KMS-11 (cell line): ENCODE measurements around the gene PRKAR2A.
"Not testable (repeated sequence)": the region's sequence is repeated elsewhere in the genome, so short reads cannot be mapped to it uniquely, and the experiment has no call there.

Source experiments
- H2AFZ ChIP-seq: fragments of 200-600 bp; sonication (generic); 2 replicates; pipeline ENCODE4 v1.6.1; 2016; ENCODE audit warnings: antibody characterized with exemption, mixed run types, low read depth
- H3K27ac ChIP-seq: fragments of 200-600 bp; sonication (generic); 2 replicates; pipeline ENCODE4 v1.6.1; 2016; ENCODE audit warnings: mild to moderate bottlenecking, mixed run types
- H3K27me3 ChIP-seq: fragments of 200-600 bp; sonication (generic); 2 replicates; pipeline ENCODE4 v1.6.1; 2017; ENCODE audit warnings: mild to moderate bottlenecking, low read depth, mixed run types, moderate library complexity; ENCODE audit not compliant: insufficient read depth
- H3K36me3 ChIP-seq: fragments of 200-600 bp; sonication (generic); 2 replicates; pipeline ENCODE4 v1.6.1; 2017; ENCODE audit warnings: mild to moderate bottlenecking, mixed run types; ENCODE audit not compliant: insufficient read depth
- H3K4me1 ChIP-seq: fragments of 200-600 bp; sonication (generic); 2 replicates; pipeline ENCODE4 v1.6.1; 2016; ENCODE audit warnings: mild to moderate bottlenecking, low read depth, mixed run types; ENCODE audit not compliant: poor library complexity, severe bottlenecking
- H3K4me2 ChIP-seq: fragments of 200-600 bp; sonication (generic); 2 replicates; pipeline ENCODE4 v1.7.0; 2016; ENCODE audit warnings: mild to moderate bottlenecking, mixed run types
- H3K4me3 ChIP-seq: fragments of 200-600 bp; sonication (generic); IDR thresholded peaks from 2 replicates; pipeline ENCODE4 v1.6.1; 2017; ENCODE audit warnings: low read depth, low read length, mixed read lengths; ENCODE audit not compliant: insufficient read depth
- H3K79me2 ChIP-seq: fragments of 200-600 bp; sonication (generic); 2 replicates; pipeline ENCODE4 v1.6.1; 2016; ENCODE audit warnings: low read depth, mixed run types; ENCODE audit not compliant: insufficient read depth
- H3K9ac ChIP-seq: fragments of 200-600 bp; sonication (generic); 2 replicates; pipeline ENCODE4 v1.6.1; 2016; ENCODE audit warnings: mild to moderate bottlenecking, mixed run types
- H4K20me1 ChIP-seq: fragments of 200-600 bp; sonication (generic); 2 replicates; pipeline ENCODE4 v1.6.1; 2016; ENCODE audit warnings: mild to moderate bottlenecking, mixed run types; ENCODE audit not compliant: insufficient read depth
- TF ChIP-seq, protein P1 (sequence below): fragments of 200-600 bp; sonication (generic); conservative IDR thresholded peaks from 2 replicates; pipeline ENCODE4 v1.6.1; 2017; ENCODE audit warnings: low read depth, mild to moderate bottlenecking, antibody characterized with exemption, low read length, moderate library complexity, mixed read lengths

PRKAR2A gene

GRCh38 chr3:48784426-48785120 lies 63.1 kb downstream of the PRKAR2A start:
- Histone ChIP-seq H3K4me1 (no peaks in the 10 kb centered on the region), H3K27ac (no peak overlapping the region), H3K4me3 (no peak overlapping the region), H4K20me1 (no peaks in the 10 kb centered on the region), H3K4me2 (no peak overlapping the region), H2AFZ (no peak overlapping the region), H3K79me2 (no peaks in the 10 kb centered on the region), H3K36me3 (no peaks in the 10 kb centered on the region), H3K27me3 (no peaks in the 10 kb centered on the region), H3K9ac (no peak overlapping the region)
- TF ChIP-seq, protein P1, sequence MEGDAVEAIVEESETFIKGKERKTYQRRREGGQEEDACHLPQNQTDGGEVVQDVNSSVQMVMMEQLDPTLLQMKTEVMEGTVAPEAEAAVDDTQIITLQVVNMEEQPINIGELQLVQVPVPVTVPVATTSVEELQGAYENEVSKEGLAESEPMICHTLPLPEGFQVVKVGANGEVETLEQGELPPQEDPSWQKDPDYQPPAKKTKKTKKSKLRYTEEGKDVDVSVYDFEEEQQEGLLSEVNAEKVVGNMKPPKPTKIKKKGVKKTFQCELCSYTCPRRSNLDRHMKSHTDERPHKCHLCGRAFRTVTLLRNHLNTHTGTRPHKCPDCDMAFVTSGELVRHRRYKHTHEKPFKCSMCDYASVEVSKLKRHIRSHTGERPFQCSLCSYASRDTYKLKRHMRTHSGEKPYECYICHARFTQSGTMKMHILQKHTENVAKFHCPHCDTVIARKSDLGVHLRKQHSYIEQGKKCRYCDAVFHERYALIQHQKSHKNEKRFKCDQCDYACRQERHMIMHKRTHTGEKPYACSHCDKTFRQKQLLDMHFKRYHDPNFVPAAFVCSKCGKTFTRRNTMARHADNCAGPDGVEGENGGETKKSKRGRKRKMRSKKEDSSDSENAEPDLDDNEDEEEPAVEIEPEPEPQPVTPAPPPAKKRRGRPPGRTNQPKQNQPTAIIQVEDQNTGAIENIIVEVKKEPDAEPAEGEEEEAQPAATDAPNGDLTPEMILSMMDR, result no peak

DNA sequence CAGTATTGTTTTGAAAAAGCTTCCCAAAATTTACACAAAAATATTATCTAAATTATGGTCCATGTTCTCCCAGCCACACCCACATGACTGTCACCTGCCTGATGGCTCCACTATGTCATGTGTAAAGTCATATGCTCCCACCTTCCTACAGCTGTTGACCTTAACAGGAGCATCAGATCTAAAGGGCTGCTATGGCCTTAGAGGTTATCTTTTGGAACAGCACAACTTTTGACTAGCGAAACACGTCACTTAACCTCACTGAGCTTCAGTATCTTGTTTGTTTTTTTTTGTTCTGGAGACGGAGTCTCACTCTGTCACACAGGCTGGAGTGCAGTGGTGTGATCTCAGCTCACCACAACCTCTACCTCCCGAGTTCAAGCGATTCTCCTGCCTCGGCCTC lies 64.4 kb downstream of the PRKAR2A start:
- no peaks in the 10 kb centered on the region for H3K27me3 ChIP-seq
- H2AFZ ChIP-seq, result no peak overlapping the region
- no peaks in the 10 kb centered on the region for H3K36me3 ChIP-seq
- H3K4me2 ChIP-seq, result no peak overlapping the region
- H3K4me1 ChIP-seq, result no peaks in the 10 kb centered on the region
- no peak overlapping the region for H3K9ac ChIP-seq
- H3K79me2 ChIP-seq, result no peaks in the 10 kb centered on the region
- H3K27ac ChIP-seq, result no peak overlapping the region
- H3K4me3 ChIP-seq, result no peak overlapping the region
- TF ChIP-seq, protein P1, result no peak
- H4K20me1 ChIP-seq, result no peaks in the 10 kb centered on the region

DNA sequence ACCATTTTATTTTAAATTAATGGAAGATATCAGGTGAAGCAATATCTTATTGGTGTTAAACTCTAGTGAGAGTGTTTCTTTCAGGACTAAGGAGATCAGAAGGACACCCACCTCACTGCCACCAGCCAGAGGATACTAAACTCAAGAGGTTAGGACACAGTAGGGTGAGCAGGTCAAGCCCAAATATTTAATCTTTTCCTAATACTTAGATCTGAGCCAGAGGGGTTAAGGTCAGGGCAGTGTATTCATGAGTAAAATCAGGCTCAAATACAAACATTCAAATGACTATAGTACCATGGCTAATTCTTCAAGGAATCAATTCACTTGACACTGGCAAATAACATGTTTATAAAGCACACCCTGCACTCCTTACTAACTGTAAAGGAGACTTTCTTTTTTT lies 65.6 kb downstream of the PRKAR2A start:
- no peak overlapping the region for H3K4me2 ChIP-seq
- no peaks in the 10 kb centered on the region for H3K4me1 ChIP-seq
- no peak overlapping the region for H3K9ac ChIP-seq
- H3K36me3 ChIP-seq, result no peaks in the 10 kb centered on the region
- H3K27ac ChIP-seq, result no peak overlapping the region
- TF ChIP-seq, protein P1, result no peak
- H2AFZ ChIP-seq, result no peak overlapping the region
- no peak overlapping the region for H3K4me3 ChIP-seq
- no peaks in the 10 kb centered on the region for H3K27me3 ChIP-seq
- no peaks in the 10 kb centered on the region for H3K79me2 ChIP-seq
- no peaks in the 10 kb centered on the region for H4K20me1 ChIP-seq

- H3K4me3 ChIP-seq, H3K36me3 ChIP-seq, H3K4me1 ChIP-seq, H3K4me2 ChIP-seq, H3K79me2 ChIP-seq, H3K27me3 ChIP-seq, H2AFZ ChIP-seq, H3K27ac ChIP-seq, H3K9ac ChIP-seq, H4K20me1 ChIP-seq: not testable (repeated sequence)
These were observed 69.1 kb downstream of the PRKAR2A start for GRCh38 chr3:48778565-48778964.

DNA sequence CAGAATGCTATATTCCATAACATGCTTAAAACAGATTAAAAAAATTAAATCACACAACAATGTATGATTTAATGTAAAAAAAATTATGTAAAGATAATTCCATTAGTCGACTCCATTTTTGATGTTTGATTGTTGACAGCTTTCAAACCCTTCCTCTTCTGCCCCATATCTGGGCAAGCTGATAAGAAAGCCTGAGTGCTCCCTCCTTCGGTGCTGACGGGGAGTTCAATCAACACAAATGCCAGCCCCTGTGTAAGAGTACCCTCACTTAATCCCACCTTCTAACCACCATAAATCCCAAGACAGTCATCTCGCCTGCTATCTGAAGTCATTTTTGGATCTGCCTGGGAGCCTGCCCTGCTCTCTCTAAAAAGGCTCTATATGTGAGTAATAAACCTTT lies 70.8 kb downstream of the PRKAR2A start:
- H3K79me2 ChIP-seq, result no peaks in the 10 kb centered on the region
- no peaks in the 10 kb centered on the region for H4K20me1 ChIP-seq
- no peak overlapping the region for H3K9ac ChIP-seq
- no peaks in the 10 kb centered on the region for H3K27me3 ChIP-seq
- H3K4me1 ChIP-seq, result no peaks in the 10 kb centered on the region
- H3K27ac ChIP-seq, result no peak overlapping the region
- TF ChIP-seq, protein P1, result no peak
- no peaks in the 10 kb centered on the region for H3K36me3 ChIP-seq
- H3K4me3 ChIP-seq, result no peak overlapping the region
- H3K4me2 ChIP-seq, result no peak overlapping the region
- H2AFZ ChIP-seq, result no peak overlapping the region
